ENCODE measurements around the gene CHIT1.
A peak's percentile ranks its signal among the peaks of the same experiment; 100 is the strongest.
"Not testable (repeated sequence)": the region's sequence is repeated elsewhere in the genome, so short reads cannot be mapped to it uniquely, and the experiment has no call there.

Gene CHIT1

DNA sequence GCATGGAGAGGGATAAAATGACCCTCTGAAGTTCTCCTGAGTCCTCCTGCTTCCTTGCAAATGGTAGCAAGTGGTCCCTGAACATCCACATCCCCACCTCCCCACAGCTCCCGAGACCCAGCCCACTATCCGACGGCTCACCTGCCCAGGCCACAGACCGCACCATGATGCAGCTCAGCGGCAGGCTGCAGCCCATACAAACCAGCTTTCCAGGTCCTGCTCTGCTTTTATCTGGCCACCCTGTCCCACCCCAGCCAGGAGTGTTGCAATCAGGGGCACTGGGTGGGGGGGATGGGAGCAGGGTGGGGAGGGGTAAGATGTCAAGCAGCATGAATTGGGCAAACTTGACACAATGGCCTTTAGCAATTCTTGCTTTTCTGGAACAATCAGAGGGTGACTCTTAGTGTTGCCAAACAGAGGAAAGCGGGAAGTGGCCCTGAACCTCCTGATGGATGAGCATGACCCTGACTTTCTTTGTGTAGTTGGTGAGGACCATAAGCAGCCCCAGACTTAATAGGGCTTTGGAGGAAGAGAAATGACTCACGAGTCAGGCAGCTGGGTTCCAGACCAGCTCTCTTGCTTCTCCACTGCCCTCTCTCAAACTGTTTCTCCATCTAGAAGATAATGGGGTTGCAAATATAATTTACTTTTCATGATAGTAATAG, at the start of gene CHIT1:
Gene CHIT1, minus strand, starts transcription at position 203 of the 665 bp plus-strand sequence. Its CDS starts 37 bp downstream, at position 166.
- DNase-seq = no peak

DNA sequence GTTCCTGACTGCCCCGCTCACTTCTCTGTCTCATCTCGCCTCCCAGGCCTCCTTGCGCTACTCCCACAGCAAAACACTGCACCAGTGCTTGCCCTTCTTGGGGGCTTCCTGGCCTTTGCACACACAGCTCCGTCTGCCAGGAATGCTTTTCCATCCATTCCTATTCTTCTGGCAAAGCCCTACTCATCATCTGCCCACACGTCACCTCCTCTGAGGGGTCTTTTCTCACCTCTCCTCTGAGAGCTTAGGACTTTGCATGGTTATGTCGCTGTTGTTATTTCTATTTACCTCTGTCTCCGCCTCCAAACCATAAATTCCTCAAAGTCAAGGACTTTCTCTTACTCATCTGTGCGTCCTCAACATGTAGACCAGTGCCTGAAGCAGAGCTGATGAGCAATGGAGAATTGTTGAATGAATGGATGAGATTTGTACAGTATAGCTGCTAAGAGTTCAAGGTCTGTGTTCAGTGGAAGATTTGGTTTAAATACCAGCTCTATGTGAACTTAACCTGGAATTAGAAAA, 49.5 kb upstream of the CHIT1 start:
- no peak for DNase-seq

DNA sequence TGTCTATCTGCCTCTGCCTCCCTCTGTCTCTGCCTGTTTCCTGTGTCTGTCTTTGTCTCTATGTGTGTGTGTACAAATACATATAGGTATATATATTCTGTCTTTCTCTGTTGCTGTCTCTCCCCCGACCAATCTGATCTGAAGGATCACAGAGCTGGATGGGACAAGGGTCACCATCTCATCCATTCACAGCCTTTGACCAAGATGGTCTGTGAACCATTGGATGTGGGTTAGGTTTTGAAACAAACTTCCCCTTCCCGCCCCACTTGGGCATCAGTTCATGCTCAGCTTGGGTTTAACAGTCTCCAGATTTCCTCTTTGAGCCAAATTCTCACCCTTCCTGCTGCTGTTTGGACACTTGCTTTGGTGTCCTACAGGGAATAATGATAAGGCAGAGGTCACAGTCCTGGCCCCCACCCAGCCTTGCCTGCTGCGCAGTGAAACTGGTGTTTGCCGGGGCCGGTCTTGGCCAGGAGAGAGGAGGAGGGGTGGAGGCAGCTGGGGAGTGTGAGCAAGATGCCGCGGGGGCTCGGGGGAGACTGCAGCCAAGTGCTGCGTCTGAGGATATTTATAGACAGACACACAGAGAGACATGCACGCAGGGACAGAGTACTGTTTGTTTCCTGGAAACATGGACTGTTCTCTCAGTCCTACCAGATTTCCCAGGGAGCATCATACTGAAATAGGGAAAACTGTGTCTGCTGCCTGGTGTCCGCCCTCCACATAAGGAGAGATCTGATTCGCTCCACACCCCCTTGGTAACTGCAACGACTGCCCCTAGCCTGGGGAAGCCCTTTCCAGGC, 48.8 kb upstream of the CHIT1 start:
- no peak for DNase-seq

DNA sequence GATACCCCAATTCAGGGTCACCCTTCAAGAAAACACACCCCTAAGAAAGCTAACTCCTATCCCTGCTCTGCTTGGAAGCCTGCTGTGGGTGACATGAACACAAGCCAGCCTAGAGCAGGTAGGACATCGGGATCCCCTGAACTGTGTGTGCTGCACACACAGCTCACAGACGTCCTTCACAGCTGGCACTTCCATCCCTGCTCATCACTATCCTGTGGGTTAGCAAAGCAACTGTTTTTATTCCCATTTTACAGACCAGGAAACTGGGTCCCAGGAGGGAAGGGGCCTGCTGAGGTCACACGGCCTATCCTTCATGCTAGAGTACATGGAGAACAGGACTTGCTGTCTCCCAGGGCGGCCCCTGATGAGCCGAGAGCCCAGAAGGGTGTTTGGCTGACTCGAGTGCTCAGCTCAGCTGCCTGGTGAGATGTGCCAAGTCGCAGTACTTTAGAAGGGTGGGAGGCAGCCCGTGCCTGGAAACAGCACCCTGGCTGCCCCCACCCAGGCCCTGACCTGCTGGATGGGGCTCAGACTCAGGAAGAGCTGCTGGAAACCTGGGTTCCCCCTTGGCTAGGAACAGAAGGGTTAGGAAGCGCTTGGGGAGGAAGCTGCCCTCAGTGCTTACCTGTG, 47.6 kb upstream of the CHIT1 start:
- DNase-seq = no peak

DNA sequence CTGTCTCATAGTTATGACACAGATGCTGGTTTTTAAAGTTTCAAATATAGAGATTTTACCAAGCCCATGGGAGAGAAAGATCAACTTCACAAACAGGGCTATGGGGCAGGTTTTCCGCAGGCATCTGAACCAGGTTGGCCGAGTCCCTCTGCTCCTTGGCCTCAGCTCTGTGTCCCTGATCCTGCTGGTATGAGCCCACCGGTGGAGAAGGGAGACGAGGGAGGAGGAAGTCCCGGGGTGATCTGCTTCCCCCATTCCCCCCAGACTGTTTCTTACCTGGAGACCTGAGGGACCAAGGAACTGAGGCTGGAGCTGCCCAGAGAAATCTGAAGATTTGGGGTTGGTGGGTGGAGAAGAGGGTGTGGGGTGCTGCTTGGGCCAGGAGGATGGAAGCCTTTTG, 46.9 kb upstream of the CHIT1 start:
- DNase-seq = no peak

DNA sequence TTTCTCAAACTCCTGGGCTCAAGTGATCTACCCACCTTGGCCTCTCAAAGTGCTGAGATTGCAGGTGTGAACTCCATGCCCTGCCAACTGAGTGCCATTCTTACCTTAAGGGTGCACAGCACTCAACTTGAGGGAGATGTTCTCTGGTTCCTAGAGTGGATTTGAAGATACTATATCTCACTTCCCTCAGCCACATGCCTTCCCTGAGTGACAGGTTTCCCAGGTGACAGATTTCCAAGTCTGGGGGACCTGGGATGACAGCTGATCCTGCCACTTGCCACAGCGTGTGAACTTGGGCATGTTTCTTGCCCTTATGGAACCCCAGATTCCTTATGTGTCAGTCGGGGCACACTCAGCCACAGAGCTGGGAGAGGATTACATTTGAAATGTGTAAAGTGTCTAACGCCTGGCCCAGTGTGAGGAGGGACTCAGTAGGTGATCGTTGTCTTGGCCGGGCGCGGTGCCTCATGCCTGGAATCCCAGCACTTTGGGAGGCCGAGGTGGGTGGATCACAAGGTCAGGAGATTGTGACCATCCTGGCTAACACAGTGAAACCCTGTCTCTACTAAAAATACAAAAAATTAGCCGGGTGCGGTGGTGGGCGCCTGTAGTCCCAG, 46.3 kb upstream of the CHIT1 start:
- no peak for DNase-seq

DNA sequence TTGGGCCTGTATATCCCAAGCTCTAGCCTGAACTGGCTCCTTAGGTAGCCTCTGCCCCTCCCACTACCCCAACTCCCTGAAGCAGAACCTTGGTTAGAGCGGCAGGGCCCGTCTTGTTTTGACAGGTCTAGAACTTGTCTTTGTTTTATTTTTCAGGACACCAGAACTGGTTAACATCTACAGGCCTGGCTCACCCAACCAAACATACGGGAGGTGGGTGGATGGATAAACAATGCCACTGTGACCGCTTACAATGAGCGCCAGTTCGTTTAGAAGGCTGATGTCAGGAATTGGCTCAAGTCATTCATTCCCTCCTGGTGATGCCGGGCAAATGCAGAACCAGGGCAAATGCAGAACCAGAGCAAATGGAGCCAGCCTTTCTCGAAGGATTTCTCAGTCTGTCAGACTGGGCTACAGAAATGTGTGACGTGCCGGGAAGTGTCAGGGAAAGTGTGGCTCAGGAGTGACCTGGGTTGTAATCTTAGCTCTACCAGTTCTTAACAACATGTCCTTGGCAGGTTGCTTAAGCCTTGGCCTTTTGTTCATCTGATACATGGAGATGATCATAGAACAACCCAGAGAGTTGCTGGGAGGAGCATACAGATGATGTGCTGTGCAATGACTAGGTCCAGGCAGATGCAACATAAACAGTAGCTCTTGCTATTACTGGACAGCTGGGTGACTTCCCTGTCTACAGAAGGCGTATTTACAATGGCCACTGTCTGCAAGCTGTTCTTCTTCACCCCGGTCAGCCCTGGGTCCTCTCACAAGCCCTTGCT, 45.3 kb upstream of the CHIT1 start:
- DNase-seq = no peak

DNA sequence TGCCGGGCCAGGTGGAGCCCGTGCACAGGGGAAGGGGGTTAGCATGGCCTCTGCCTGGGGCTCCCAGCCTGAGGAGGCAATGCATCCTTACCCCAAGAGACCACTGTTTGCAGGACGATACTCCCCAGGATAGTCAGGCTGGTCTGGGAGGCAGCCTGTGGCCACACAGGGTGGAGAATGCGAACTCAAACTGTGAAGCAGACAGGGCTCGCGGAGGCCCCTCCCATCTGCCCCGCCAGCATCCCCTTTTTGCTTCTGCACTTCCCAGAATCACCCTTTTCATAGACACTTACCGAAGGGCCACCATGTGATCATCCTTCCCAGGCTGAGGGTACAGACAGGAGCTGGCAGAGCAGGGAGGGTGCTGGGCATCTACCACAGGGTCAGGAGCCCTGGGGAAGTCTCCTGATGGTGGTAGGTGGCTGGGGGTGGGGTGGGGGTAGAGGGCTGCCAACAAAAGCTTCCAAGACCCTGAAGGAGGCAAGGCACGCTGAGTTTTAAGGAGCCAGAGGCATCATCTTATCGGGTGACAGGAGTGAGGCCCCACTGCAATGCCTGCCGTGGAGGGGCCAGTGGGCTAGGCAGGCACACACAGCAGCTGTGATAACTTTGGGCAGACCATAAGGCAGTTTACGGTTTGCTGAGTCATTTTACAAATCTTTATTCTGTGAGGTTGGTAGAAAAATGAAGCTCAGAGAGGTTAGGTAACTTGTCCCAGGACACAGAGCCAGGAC, 44.6 kb upstream of the CHIT1 start:
- DNase-seq = no peak

DNA sequence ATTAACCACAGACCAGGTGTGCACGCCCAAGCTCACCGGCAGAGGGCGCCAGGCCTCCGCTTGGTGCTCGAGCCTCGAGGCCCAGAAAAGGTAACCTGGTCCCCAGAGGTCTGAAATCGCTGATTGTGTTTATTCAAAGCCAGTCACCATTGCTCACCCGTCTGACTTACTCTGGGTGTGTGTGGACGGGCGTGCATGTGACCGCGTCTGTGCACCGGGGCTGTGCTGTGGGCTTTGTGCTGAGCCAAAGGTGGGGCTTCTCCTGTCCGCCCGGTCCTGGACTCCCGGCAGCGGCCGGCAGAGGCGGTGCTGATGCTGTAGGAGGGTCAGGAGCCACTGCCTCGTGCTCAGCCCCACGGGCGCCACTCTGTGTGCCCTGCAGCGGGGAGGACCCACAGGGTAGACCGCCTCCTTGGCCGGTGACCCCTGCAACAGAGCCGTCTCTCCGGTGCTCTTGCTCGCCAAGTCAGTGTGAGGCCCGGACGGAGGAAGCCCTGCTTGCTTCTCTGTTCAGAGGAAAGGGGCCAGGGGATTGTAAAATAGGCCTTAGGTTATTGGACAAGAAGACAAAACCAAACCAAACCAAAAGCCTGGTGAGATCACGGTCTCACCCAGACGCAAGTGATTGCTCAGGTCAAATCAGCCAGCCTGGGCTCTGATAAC, 43.9 kb upstream of the CHIT1 start:
- DNase-seq = peak; percentile 95

DNA sequence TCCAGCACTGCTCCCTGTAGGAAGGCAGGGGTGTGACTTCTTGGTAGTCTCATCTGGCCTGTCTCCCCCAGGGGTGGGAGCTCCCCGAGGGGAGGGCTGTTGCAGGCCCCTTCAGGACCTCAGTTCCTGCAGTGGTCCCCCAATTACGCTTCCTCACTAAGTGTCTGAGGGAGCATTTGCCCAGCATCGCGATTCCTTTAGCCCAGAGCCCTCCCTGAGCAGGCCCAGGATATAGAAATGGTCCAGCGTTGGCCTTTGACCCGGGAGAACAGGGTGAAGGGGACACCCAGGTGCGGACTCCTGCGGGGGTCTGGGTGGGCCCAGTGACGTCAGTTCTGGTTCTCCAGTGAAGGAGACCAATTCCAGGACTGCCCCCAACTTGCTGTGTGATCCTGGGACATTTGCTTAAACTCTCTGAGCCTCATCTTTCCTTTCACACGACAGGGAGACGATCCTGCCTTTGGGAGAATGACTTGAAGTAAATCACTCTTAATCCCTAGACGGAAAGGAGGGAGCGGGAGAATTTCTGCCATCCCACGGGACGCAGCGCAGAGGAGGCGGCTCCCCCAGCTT, 43.2 kb upstream of the CHIT1 start:
- no peak for DNase-seq

DNA sequence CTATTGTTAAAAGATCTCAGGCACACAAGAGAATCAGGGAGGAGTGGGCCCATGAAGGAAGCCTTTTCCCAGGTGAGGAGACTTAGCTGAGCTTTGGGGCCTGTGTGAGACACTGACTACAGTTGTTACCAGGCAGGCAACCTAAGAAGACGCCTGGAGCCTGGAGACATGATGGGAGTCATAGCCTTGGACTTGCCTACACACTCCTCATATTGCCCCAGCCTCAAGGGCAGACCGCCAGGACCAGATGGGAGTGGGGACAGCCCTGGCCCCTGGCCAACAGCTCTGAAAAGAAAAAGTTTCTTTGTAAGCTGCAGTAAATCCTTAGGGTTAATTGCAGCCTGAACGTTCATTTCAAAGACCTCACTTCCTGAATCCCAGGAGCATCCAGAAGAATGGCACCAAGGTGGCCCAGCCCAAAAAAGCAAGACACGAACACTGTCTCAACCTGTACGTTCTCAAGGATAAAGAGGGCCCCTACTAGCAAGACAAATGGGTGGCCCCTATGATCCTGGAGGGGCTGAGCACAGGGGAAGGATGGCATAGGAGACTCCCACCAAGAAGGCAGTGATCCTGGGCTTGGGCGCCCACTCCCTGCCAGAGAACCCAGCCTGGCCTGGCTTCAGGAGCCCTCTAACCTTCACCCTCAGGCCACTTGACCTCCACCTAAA, 42.6 kb upstream of the CHIT1 start:
- no peak for DNase-seq

DNA sequence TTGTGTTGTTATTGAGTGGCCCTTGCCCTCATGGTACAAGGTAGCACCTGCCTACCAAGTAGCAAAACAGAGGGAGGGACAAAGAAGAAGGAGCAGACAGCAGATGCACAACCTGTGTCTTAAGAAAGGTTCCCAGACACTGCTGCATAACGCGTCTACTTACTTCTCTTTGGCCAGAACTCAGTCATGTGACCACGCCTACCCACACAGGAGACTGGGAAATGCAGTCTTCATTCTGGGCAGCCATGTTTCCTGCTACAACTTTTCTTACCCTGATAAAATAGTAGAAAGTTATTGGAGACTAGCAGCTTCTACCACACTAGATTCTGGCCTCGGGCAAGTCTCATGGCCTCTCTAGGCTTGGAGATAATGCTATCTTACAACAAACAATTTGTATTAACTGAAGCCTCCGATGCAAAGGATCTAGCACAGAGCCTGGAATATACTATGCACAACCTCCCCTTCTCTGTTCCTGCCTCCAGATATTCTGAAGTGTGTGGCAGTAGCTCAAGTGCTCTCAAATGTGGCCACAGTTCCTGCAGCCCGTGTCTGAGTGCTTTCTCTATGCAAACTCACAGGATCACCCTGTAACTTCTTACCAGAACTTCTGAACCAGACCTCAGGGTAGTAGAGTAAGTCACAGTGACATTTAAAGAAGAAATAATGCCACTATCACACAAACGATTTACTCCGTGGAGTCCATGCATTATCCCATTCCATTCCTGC, 41.7 kb upstream of the CHIT1 start:
- peak; percentile 79 for DNase-seq

DNA sequence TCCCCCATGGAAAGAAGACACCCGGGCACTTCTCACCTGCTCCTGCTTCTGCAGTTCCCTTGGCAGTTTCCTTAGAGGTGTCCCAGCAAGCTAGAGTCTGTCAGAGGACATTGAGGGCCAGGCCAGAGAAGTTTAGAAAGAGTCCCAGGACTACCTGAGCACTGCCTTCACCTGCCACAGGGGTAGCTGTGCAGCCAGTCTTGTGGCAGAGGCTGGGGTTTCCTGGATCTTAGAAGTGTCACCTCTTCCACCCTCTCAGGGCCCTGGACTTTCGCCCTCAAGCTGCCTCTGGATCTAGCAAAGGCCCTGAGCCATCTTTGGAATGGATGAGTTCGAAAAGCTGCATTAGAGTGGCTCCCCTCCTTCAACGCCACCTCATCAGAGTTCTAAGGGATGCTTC, 41.0 kb upstream of the CHIT1 start:
- DNase-seq = no peak

DNA sequence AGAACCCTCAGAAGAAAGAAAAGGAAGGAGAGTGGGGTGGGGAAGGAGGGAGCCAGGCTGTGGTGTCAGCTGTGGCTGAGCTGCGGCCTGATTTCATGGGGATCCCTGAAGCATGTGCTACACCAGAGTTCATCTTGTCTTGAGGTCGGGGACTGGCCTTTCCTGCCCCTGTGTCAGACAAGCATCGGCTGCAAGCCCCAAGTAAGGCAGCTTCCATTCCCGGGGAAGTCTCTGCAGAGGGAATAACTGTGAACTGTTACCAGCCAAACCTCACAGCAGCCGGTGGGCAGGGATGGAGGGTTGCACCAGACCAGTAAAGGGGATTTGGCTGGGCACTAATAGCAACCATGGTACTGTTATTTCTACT, 40.2 kb upstream of the CHIT1 start:
- no peak for DNase-seq

DNA sequence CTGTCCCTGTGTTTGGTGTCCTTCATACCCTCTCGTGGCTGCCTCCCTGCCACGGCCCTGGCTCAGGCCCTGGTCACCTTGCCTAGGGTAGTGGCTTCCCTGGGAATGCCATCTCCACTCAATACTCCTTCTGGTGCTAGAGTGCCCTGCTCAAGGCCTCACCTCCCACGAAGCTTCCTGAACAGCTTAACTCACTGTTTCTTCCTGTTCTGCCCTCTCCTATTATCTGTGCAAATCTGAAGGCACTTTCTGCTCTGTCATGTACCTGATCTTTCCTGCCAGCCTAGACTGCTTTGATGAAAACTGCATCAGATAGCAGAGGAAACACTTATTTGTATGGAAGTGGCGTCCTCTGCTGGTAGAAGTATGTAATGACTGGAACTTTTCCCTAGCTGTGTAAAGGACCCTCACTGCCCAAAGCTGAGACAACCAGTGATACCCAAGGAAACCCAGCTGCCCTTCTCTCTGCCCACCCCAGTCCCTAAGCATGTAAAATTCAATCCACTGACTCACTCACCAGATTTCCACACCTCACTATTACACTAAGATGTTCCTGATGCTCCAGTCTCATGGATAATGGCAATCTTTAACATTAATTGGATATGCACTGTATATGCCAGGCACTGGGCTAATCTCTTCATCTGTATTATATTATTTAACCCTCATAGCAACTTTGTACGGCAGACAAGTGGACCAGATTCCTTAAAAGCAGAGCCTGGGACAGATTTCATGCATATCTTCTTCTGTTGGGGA, 39.6 kb upstream of the CHIT1 start:
- DNase-seq = peak; percentile 62

DNA sequence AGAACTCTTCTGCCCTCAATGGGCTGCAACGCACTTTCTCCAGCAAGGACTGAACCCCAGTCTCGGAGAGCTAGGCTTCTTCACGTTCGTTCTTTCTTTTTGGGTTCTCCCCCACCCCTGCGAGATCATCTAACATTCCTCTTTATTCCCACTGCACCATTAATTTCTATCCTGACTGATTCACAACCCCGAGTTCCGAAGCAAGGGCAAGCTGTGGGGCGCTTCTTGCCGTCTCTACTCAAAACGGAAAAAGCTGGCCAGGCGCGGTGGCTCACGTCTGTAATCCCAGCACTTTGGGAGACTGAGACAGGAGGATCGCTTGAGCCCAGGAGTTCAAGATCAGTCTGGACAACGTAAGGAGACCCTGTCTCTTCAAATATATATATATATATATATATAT, 38.4 kb upstream of the CHIT1 start:
- DNase-seq = no peak

DNA sequence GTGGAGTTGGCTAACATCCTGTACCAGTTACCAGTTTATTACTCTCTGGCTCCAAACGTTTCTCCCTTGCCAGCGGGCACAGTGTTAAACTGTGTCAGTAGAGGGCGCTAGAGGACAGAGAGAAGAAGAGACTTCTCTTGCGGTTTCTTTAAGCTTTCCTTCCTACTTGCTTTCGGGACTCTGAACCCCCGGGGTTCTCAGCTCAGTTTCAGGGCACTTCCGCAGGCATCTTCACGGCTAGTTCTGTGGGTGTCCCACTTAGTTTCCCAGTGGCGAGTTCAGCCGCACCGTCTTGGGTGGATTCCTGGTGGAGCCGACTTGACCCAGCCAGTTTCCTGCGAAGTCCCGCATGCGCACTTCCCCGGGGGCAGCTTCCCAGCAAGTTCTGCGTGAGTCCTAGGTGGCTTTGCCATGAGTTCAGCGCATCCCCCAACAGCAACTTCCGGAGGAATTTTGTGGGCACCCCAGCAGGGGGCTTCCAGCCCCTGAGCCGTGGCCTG, 37.9 kb upstream of the CHIT1 start:
- DNase-seq = peak; percentile 87

DNA sequence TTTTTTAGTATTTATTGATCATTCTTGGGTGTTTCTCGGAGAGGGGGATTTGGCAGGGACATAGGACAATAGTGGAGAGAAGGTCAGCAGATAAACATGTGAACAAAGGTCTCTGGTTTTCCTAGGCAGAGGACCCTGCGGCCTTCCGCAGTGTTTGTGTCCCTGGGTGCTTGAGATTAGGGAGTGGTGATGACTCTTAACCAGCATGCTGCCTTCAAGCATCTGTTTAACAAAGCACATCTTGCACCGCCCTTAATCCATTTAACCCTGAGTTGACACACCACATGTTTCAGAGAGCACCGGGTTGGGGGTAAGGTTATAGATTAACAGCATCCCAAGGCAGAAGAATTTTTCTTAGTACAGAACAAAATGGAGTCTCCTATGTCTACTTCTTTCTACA, 36.7 kb upstream of the CHIT1 start:
- not testable (repeated sequence) for DNase-seq

DNA sequence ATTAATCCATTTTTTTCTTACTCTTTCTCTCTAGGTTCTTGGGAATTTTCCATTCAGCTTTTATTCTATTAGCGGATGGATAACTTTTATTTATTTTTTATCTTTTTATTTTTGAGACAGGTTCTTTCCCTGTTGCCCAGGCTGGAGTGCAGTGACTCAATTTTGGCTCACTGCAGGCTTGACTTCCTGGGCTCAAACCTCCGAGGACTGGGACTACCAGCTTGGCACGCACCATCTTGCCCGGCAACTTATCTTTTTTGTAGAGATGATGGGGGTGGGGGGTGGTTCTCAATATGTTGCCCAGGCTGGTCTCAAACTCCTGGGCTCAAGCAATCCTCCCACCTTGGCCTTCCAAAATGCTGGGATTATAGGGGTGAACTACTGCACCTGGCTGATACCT, 36.1 kb upstream of the CHIT1 start:
- no peak for DNase-seq

Measured in stimulated activated CD4-positive, alpha-beta T cell treated with anti-CD3 and anti-CD28 coated beads, Interleukin-4, amount 100 ng/mL, for 24 hours (primary cell).